ENCODE results near the gene INPP4B.

The INPP4B gene

GRCh38 chr4:142846108-142846728, at the start of gene INPP4B:
Gene INPP4B (minus strand): TSS chr4:142846301.
- peak; percentile 44 for DNase-seq (ENCODE audit: low spot score)

- no peak for DNase-seq (ENCODE audit: low spot score)
Observed at GRCh38 chr4:142893012-142893411, 46.9 kb upstream of the INPP4B start.

- no peak for DNase-seq (ENCODE audit: low spot score)
Observed at GRCh38 chr4:142886566-142886965, 40.5 kb upstream of the INPP4B start.

- peak; percentile 20 for DNase-seq (ENCODE audit: low spot score)
Observed at GRCh38 chr4:142883040-142883832, 37.1 kb upstream of the INPP4B start.

- DNase-seq (ENCODE audit: low spot score), result no peak
Observed at GRCh38 chr4:142882159-142882558, 36.1 kb upstream of the INPP4B start.

GRCh38 chr4:142881331-142881730, 35.2 kb upstream of the INPP4B start:
- no peak for DNase-seq (ENCODE audit: low spot score)

- no peak for DNase-seq (ENCODE audit: low spot score)
Observed at GRCh38 chr4:142875117-142875516, 29.0 kb upstream of the INPP4B start.

- no peak for DNase-seq (ENCODE audit: low spot score)
Observed at GRCh38 chr4:142874684-142875083, 28.6 kb upstream of the INPP4B start.

- DNase-seq (ENCODE audit: low spot score), result no peak
Observed at GRCh38 chr4:142866685-142867084, 20.6 kb upstream of the INPP4B start.

- DNase-seq (ENCODE audit: low spot score), result no peak
Observed at GRCh38 chr4:142861351-142861750, 15.2 kb upstream of the INPP4B start.

GRCh38 chr4:142858965-142859364, 12.9 kb upstream of the INPP4B start:
- DNase-seq (ENCODE audit: low spot score), result no peak

- DNase-seq (ENCODE audit: low spot score), result no peak
Observed at GRCh38 chr4:142858446-142858845, 12.3 kb upstream of the INPP4B start.

- DNase-seq (ENCODE audit: low spot score), result no peak
Observed at GRCh38 chr4:142856576-142856975, 10.5 kb upstream of the INPP4B start.

GRCh38 chr4:142850478-142850877, 4.4 kb upstream of the INPP4B start:
- DNase-seq (ENCODE audit: low spot score), result no peak

- DNase-seq (ENCODE audit: low spot score), result peak; percentile 29
Observed at GRCh38 chr4:142846729-142847596, 862 bp upstream of the INPP4B start.

GRCh38 chr4:142845293-142846107, 601 bp downstream of the INPP4B start:
- peak; percentile 15 for DNase-seq (ENCODE audit: low spot score)

GRCh38 chr4:142844782-142845181, 1.3 kb downstream of the INPP4B start:
- DNase-seq (ENCODE audit: low spot score), result no peak

- peak; percentile 62 for DNase-seq (ENCODE audit: low spot score)
Observed at GRCh38 chr4:142840516-142841123, 5.5 kb downstream of the INPP4B start.

- no peak for DNase-seq (ENCODE audit: low spot score)
Observed at GRCh38 chr4:142838778-142839177, 7.3 kb downstream of the INPP4B start.

GRCh38 chr4:142832022-142832421, 14.1 kb downstream of the INPP4B start:
- no peak for DNase-seq (ENCODE audit: low spot score)

GRCh38 chr4:142826503-142827241, 19.4 kb downstream of the INPP4B start:
- no peak for DNase-seq (ENCODE audit: low spot score)
